ENCODE data around the gene TRIM28.

- TF ChIP-seq BACH2 (CRISPR knock-in tag; IDR thresholded peaks at IDR 0.05; ENCODE audit: borderline replicate concordance): no peak
- TF ChIP-seq TCF4 (CRISPR knock-in tag; IDR thresholded peaks at IDR 0.05; ENCODE audit: borderline replicate concordance): no peak
- no peak for TF ChIP-seq CREB5 (CRISPR knock-in tag; IDR thresholded peaks at IDR 0.05; ENCODE audit: low read depth)
- no peak for TF ChIP-seq ARNTL (CRISPR knock-in tag; IDR thresholded peaks at IDR 0.05; ENCODE audit: borderline replicate concordance, low read depth)
- no peak for TF ChIP-seq ZNF565 (CRISPR knock-in tag; conservative IDR thresholded peaks at IDR 0.05; ENCODE audit: low read depth)
- no peak for TF ChIP-seq ZFP30 (CRISPR knock-in tag; IDR thresholded peaks at IDR 0.05)
- TF ChIP-seq PATZ1 (CRISPR knock-in tag; IDR thresholded peaks at IDR 0.05; ENCODE audit: borderline replicate concordance): no peak
- no peak for TF ChIP-seq ZNF8 (CRISPR knock-in tag; IDR thresholded peaks at IDR 0.05)
- TF ChIP-seq ESRRG (CRISPR knock-in tag; IDR thresholded peaks at IDR 0.05): no peak
- no peak for TF ChIP-seq RARB (CRISPR knock-in tag; IDR thresholded peaks at IDR 0.05)
- TF ChIP-seq CSDC2 (CRISPR knock-in tag; IDR thresholded peaks at IDR 0.05): no peak
- no peak for TF ChIP-seq PPARA (CRISPR knock-in tag; IDR thresholded peaks at IDR 0.05; ENCODE audit: borderline replicate concordance)
- no peak for TF ChIP-seq TOX (CRISPR knock-in tag; IDR thresholded peaks at IDR 0.05; ENCODE audit: borderline replicate concordance)
Observed at GRCh38 chr19:58518256-58519086, 25.4 kb upstream of the TRIM28 start.

All from SK-N-SH treated with all-trans-retinoic acid at 6 μM for 48 hours (cell line).